HG03469 (cell line): ENCODE results near the gene ATP4B.

ENCODE experiments used
- ATAC-seq: cut with Tn5 transposase; IDR thresholded peaks from one replicate; pipeline ENCODE4 v1.9.1; 2021; ENCODE audit warnings: mild to moderate bottlenecking, moderate library complexity, moderate number of reproducible peaks; ENCODE audit not compliant: unreplicated experiment

The ATP4B gene

DNA sequence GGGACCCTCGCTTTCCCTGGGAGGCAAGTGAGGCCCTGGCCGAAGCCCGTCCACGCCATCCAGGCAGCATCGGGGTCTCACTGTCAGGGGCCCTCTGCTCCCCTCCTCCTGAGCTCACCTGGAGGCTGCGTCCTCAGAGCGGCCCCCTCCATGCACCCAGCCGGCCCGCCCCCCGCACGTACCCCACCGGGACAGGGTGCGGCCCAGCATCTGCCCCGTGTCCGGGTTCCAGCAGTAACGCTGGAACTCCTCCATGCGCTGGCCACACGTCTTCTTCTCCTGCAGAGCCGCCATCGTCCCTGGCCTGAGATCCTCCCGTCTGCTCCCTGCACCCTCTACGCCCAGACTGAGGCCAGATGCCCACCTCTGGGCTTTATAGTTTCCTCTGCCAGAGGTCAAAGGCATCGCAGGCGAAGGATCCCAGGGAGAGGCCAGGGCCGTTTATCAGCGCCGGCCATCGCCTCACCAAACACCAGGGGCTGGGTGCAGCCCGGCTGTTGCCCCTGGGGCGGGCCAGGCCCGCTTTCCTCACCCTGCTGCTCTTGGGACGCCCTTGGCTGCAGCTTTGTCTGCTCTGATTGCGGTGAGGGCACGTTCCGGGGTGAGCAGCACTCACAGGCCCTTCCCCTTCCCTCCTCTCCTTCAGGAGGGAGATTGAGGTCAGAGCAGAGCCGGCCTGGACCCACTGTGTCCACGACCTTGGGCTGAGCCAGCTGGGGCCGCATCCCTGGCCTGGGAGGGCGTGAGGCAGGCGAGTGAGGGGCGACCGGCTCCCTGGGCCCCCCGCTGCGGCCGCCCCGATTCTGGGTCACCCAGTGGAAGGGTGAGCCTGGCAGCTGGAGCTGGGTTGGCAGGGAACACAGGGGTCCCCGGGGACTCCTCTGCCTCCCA lies at the start of gene ATP4B:
Gene ATP4B (minus strand): TSS at position 348 of the 891 bp plus-strand sequence. CDS start 54 bp downstream, at position 294.
- ATAC-seq, result no peak

DNA sequence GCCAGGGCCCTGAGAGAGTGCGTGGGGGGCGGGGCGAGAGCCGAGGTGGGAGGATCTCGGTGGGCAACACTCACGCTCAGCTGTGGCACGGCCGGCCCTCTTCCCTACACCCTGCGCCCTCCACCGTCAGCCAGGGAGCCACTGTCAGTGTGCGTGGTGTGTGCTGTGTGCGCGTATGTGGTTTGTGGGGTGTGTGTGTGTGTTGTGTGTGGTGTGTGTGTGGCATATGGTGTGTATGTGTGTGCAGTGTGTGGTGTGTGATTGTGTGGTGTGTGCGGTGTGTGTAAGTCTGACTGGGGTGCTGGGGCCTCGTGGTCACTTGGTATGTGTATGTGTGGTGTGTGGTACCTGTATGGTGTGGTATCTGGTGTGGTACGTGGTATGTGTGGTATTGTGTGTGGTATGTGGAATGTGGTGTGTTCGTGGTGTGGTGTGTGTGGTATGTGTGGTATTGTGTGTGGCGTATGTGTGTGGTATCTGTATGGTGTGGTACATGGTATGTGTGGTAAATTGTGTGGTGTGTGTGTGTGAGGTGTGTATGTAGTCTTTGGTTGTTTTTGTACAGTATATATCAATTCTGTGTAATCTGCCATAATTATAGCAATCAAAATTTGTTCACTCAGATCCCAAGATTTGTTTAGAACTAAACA lies 14.1 kb upstream of the ATP4B start:
- ATAC-seq, result no peak

DNA sequence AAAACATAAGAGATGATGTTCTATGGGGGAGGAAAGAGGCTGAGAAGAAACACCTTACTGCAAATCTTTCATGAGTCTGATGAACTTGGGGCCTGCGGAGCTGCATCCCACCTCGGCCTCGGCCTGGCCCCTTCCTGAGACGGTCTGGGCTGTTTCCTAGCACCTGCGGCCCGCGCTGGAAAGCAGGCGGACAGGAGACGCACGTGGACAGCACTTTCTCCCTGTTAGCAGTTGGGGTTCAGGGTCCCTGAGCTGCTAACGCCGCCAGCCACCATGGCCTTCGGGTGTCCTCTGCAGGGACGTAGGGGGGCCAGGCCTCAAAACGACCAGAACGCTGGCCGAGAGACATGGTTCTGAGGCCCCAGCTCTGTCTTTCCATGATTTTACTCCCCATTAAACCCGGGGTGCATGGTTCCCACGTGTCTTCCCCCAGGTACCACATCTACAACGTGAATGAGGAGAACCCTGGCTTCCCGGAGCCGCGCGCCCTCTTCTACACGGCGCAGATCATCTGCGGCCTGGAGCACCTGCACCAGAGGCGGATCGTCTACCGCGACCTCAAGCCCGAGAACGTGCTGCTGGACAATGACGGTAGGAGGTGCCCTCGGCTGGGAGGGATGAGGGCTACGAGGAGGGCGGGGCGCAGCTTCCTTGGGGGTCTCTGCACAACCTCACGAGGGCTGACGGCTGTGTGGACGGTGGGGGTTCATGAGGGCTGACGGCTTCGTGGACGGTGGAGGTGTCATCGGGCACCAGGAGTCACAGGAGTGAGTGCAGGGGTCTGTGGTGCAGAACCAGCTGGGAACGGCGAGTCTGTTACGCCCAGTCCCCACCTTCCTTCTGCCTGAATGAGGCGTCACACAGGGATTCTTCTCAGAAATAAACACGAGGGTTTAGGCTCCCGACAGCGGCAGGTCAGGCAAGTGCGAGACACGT lies 13.3 kb upstream of the ATP4B start:
- ATAC-seq, result no peak

DNA sequence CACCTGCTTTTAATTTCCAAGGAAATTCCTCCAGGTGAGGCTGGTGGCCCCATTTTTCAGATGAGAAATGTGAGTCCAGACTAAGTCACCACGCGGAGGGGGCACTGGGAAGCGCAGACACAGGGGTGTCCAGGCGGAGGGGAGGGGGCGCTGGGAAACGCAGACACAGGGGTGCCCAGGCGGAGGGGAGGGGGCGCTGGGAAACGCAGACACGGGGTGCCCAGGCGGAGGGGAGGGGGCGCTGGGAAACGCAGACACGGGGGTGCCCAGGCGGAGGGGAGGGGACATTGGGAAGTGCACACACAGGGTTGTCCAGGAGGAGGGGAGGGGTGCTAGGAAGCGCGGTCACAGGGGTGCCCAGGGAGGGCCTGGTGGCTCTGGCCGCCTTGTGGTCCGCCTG lies 12.5 kb upstream of the ATP4B start:
- no peak for ATAC-seq

DNA sequence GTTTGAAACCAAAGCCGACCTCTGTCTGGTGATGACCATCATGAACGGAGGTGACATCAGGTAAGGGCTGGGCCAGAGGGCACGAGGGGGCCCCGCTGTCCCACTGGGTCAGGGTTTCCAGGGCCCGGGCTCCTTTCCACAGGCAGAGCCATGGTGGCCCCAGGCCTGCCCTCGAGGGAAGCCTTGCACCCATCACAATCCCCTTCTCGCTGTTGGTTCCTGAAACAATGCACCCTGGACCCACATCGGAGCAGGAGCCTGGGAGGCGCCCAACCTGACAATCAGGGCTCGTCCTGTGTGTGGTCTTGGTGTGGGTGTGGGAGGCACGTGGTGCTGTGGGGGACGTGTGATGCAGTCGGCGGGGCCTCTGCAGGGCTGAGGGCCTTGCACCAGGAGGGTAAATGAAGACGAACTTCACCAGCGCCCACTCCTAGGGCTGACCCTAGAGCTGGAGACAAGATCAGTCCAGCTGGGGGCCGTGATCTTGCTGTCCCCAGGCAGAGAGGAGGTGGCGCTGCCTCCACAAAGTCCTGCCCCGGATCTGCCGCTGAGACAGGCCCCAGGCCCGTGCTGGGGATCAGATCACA lies 11.8 kb upstream of the ATP4B start:
- no peak for ATAC-seq

DNA sequence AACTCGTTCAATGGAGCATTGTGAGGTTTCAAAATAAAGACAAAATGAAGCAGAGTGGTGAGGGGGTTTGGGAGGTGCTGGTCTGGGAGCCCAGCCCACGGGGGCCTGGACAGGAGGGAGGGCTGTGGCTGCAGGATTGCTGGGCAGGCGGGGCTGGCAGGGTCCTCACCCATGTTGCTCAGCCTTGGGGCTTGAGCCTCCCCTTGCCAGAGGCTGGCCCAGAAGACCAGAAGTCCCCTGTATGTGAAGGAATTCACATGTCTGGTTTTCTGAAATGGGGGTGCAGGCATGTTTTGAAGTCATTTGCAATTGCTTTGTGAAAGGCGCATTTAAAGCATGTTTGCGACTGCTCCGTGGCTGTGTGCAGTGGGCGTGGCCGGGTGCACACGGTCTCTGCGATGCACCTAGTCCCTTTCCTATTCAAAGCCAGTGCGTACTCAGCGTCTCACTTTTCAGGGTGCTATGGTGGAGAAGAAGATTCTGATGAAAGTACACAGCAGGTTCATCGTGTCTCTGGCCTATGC lies 11.3 kb upstream of the ATP4B start:
- no peak for ATAC-seq

DNA sequence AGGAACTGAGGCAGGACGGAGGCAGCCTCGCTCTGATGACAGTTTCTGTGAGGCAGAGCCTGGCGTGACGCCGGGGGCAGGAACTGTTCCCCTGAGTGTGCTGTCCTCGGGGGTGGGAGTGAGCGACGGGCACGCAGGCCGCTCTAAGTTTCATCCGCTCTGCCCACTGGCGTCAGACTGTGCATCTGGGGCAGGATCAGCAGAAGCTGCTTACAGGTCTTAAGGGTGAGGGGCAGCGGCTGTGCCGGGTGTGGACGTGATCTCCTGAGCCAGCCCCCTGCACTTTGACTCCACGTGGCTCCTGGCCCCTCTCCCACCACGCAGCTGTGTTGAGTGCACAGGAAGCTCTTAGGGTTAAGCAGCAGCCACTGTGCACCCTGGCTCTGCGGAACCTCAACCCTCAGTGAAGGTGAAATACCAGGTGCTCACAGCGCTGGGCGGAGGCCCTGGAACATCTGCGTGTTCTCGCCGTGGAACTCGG lies 10.5 kb upstream of the ATP4B start:
- ATAC-seq, result no peak

DNA sequence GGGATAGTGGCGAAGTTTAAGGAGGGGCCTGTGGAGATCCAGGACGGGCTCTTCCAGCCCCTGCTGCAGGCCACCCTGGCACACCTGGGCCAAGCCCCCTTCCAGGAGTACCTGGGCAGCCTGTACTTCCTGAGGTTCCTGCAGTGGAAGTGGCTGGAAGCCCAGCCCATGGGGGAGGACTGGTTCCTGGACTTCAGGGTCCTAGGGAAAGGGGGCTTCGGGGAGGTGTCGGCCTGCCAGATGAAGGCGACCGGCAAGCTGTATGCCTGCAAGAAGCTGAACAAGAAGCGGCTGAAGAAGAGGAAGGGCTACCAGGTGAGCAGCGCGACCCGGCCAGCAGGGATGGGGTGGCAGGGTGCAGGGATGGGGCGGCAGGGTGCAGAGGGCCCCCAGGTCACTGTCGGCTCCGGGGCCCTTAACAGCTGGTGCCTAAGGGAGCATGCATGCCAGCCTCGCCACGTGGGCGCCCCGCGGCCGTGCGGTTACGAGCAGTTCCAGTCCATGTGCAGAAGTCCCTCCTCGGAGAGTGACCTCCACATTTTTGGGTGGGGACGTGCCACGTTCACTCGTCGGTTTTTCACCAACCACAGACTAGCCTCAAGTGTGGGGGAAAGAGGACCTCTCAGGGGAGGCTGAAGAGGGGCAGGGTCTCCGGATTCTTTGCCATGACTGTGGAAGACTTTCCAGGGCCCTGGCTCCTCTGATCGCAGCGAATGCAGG lies 9.9 kb upstream of the ATP4B start:
- no peak for ATAC-seq

DNA sequence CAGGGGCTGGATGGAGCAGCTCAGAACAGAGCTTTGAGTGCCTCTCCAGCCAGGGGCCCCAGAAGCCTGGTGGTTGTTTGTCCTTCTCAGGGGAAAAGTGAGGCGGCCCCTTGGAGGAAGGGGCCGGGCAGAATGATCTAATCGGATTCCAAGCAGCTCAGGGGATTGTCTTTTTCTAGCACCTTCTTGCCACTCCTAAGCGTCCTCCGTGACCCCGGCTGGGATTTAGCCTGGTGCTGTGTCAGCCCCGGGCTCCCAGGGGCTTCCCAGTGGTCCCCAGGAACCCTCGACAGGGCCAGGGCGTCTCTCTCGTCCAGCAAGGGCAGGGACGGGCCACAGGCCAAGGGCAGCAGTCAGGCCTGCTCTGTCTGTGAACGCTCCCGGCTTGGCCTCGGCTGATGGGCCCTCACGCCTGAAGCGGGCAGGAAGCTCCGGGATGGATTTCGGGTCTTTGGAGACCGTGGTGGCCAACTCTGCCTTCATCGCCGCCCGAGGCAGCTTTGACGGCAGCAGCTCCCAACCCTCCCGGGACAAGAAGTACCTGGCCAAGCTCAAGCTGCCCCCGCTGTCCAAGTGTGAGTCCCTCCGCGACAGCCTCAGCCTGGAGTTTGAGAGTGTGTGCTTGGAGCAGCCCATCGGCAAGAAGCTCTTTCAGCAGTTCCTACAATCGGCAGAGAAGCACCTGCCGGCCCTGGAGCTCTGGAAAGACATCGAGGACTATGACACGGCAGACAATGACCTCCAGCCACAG lies 9.1 kb upstream of the ATP4B start, which contains the start of gene GRK1:
Gene GRK1 (plus strand): TSS at position 269 of the 751 bp plus-strand sequence. CDS start 168 bp downstream, at position 437.
- no peak for ATAC-seq

DNA sequence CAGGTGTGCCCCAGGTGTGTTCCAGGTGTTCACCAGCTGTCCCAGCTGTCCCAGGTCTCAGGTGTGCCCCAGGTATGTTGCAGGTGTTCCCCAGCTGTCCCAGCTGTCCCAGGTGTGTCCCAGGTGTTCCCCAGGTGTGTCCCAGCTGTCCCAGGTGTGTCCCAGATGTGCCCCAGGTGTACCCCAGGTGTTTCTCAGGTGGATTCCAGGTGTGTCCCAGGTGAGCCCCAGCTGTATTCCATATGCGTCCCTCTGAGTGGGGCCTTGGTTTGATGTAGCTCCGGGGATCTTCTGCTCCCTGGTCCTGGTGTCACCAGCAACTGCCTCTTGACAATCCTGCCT lies 8.3 kb upstream of the ATP4B start:
- ATAC-seq, result no peak

DNA sequence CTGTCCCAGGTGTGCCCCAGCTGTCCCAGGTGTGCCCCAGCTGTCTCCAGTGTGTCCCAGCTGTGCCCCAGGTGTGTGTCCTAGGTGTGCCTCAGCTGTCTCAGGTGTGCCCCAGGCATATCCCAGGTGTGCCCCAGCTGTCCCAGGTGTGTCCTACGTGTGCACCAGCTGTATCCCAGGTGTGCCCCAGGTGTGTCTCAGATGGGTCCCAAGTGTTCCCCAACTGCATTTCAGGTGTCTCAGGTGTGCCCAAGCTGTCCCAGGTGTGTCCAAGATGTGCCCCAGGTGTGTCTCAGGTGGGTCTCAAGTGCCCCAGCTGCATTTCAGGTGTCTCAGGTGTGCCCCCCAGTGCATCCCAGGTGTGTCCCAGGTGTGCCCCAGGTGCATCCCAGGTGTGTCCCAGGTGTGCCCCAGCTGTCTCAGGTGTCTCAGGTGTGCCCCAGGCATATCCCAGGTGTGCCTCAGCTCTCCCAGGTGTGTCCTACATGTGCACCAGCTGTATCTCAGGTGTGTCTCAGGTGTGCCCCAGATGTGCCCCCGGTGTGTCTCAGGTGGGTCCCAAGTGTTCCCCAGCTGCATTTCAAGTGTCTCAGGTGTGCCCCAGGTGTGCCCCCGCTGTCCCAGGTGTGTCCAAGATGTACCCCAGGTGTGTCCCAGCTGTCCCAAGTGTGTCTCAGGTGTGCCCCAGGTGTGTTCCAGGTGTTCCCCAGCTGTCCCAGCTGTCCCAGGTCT lies 7.8 kb upstream of the ATP4B start:
- no peak for ATAC-seq

DNA sequence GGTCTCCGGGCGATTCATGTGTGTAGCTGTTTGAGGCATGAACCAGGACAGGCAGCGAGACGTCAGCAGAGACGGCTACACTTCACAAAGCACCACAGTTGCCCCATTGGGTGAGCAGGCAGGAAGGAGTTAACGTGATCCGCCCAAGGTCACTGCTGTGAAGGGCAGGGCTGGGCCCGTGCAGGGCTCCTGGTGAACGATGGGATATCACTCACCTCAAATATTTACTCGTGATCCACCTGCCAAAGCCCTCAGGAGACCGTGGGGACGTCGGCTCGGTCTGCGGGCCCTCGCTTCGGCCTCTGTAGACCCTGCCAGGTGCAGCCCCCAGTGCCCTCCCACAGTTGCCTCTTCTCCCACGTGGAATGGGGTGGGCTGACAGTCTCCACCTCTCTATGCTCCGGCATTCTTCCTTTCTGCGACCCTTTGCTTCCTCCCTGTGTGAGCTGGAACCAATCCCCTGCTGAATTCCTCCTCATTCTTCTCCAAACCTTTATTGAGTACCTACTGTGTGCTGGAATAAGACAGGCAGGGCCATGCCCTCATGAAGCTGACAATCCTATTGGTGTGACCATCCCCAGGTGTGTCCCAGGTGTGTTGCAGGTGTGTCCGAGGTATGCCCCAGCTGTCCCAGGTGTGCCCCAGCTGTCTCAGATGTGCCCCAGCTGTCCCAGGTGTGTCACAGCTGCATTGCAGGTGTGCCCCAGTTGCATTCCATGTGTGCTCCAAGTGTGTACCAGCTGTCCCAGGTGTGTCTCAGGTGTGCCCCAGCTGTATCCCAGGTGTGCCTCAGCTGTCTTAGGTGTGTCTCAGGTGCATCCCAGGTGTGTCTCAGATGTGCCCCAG lies 7.0 kb upstream of the ATP4B start:
- no peak for ATAC-seq

DNA sequence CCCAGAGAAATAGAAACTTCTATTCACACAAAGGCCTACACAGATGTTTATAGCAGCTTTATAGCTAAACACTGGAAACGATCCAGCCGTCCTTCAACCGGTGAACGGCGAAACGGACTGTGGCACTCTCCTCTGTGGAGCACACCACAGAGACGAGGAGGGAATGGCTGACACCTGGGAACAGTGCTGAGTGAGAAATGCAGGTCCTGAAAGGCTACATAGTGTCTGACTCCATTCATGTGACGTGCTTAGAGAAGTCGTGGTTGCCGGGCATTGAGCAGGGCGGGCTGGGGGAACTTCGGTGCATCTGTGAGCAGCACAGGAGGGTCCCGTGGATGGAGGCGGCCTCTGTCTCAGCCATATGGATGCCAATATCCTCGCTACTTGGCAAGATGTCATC lies 5.9 kb upstream of the ATP4B start:
- ATAC-seq, result no peak

DNA sequence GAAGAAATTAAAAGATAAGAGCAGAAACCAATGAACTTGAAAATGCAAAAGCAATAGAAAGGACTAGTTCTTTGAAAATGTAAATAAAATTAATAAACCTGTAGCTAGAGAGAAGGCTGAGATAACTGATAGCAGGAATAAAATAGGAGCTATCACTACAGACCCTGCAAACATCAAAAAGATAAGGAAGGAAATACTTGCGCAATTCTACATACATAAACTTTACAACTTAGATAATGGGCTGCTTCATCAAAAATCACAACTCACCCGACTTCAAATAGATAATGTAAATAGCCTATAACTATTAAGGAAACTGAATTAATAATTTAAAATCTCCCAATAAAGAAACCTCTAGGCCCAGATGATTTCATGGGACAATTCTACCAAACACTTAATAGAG lies 3.5 kb upstream of the ATP4B start:
- ATAC-seq, result no peak

DNA sequence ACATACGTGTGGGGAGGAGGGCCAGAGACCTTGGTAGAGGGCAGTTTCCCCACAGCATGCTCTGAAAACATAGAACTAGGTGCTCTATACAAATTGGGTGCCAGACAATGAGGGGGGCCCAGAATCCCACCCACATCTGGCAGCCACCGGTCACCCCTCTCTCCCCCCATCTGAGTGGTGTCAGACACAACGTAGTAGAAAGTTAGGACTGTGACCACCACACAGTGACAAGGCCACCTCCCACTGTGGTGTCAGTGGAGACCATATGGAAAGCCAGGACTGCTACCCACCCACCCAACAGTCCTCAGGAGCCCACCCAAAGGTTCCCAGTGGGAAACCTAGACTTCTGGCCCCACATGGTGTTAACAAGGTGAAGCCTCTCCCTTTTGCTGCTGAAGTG lies 2.1 kb upstream of the ATP4B start:
- ATAC-seq, result no peak

DNA sequence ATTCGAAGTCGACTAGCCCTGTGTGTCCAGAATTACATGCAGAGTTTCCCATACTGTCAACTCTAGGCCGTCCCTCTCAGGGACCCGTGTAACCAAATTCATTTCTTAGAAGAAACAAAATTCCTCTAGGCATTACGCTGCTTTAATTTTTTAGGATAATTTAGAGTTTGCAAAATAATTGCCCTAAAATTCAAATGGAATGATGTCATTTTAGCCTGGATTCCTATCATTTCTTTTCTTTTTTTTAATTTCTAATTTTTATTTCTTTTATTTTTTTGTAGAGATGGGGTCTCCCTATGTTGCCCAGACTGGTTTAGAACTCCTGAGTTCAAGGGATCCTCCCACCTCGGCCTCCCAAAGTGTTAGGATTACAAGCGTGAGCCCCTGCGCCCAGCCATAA lies 1.3 kb upstream of the ATP4B start:
- no peak for ATAC-seq

DNA sequence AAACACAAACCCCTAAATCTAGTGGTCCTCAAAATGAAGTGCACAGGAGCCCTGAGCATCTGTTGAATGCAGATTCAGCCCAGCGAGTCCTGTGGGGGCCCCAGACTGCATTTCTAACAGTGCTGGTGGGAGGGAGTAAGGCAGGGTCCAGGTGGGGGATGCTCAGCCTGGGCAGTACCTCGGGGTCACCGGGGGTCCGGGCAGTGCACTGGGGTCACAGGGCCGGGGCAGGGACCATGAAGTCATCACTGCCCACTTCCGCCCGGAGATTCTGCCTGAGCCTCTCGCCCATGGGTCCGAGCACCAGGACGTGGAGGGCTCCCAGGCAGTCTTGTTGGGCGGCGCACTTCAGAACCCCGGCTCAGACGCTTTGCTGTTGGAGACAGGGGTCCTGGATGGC lies 838 bp upstream of the ATP4B start:
- ATAC-seq, result no peak
